Mesenchymal stem cell (in vitro differentiated cells and primary cell): ENCODE data around the gene PHPT1.

Experiments
- DNase-seq: peaks from one replicate; pipeline ENCODE4 v3.0.0-alpha.2; 2013
- H2AFZ ChIP-seq: one replicate; pipeline ENCODE4 v1.6.1; 2013; ENCODE audit warnings: low read depth, mild to moderate bottlenecking, control low read depth, inconsistent platforms, low read length, moderate library complexity
- H2AK5ac ChIP-seq: 2 replicates; pipeline ENCODE4 v1.6.1; 2013; ENCODE audit warnings: low read length, moderate library complexity, mild to moderate bottlenecking, inconsistent platforms; ENCODE audit not compliant: severe bottlenecking
- H2BK120ac ChIP-seq: one replicate; pipeline ENCODE4 v1.6.1; 2013; ENCODE audit warnings: low read depth, mild to moderate bottlenecking, inconsistent platforms, low read length, moderate library complexity
- H2BK12ac ChIP-seq, 2 experiments: one replicate each; pipeline ENCODE4 v1.6.1; 2013; ENCODE audit warnings: inconsistent platforms in 2 of 2, low read length in 2 of 2, mild to moderate bottlenecking in 2 of 2, moderate library complexity in 2 of 2, control low read depth in 1 of 2
- H2BK15ac ChIP-seq: one replicate; pipeline ENCODE4 v1.6.1; 2013; ENCODE audit warnings: mild to moderate bottlenecking, low read depth, inconsistent platforms; ENCODE audit not compliant: poor library complexity, severe bottlenecking
- H2BK5ac ChIP-seq: 2 replicates; pipeline ENCODE4 v1.6.1; 2013; ENCODE audit warnings: low read depth, mild to moderate bottlenecking, low read length, control low read depth, inconsistent platforms; ENCODE audit not compliant: poor library complexity, severe bottlenecking
- H3K14ac ChIP-seq, 2 experiments: one replicate each; pipeline ENCODE4 v1.6.1; 2013; ENCODE audit warnings: inconsistent platforms in 2 of 2, low read length in 2 of 2, control low read depth in 1 of 2, mild to moderate bottlenecking in 1 of 2, moderate library complexity in 1 of 2
- H3K18ac ChIP-seq, 2 experiments: one replicate each; pipeline ENCODE4 v1.6.1; 2013; ENCODE audit warnings: inconsistent platforms in 2 of 2, low read length in 2 of 2, control low read depth in 1 of 2, low read depth in 1 of 2, mild to moderate bottlenecking in 1 of 2
- H3K23ac ChIP-seq, 2 experiments: one replicate each; pipeline ENCODE4 v1.6.1; 2013; ENCODE audit warnings: inconsistent platforms in 2 of 2, low read length in 2 of 2, mild to moderate bottlenecking in 2 of 2, moderate library complexity in 2 of 2, control low read depth in 1 of 2
- H3K27ac ChIP-seq: 2 replicates; pipeline ENCODE4 v1.5.1; 2013; ENCODE audit warnings: mild to moderate bottlenecking, moderate library complexity, low read length, control low read depth, inconsistent platforms; ENCODE audit not compliant: poor library complexity, severe bottlenecking
- H3K27me3 ChIP-seq, 2 experiments: 2 replicates each; pipeline versions ENCODE4 v1.6.1 to v1.7.0; 2013; ENCODE audit warnings: low read length in 2 of 2, mild to moderate bottlenecking in 2 of 2, moderate library complexity in 2 of 2, control low read depth in 1 of 2, inconsistent platforms in 1 of 2; ENCODE audit not compliant: control insufficient read depth in 1 of 2, insufficient read depth in 1 of 2
- H3K36me3 ChIP-seq, 2 experiments: 2 replicates each; pipeline versions ENCODE4 v1.6.1 to v1.7.0; 2013; ENCODE audit warnings: low read length in 2 of 2, control low read depth in 1 of 2, inconsistent platforms in 1 of 2, low read depth in 1 of 2, mild to moderate bottlenecking in 1 of 2; ENCODE audit not compliant: insufficient read depth in 2 of 2, control insufficient read depth in 1 of 2
- H3K4ac ChIP-seq, 2 experiments: one replicate each; pipeline ENCODE4 v1.6.1; 2013; ENCODE audit warnings: inconsistent platforms in 2 of 2, low read length in 2 of 2, mild to moderate bottlenecking in 2 of 2, moderate library complexity in 2 of 2, control low read depth in 1 of 2, low read depth in 1 of 2
- H3K4me1 ChIP-seq: 2 replicates; pipeline ENCODE4 v1.6.1; 2013; ENCODE audit warnings: low read depth, low read length, control low read depth; ENCODE audit not compliant: control insufficient read depth, insufficient read depth
- H3K4me2 ChIP-seq: 2 replicates; pipeline ENCODE4 v1.6.1; 2013; ENCODE audit warnings: low read length, mild to moderate bottlenecking, inconsistent platforms; ENCODE audit not compliant: poor library complexity, severe bottlenecking
- H3K4me3 ChIP-seq, 2 experiments: 2 replicates each; pipeline versions ENCODE4 v1.5.1 to v1.7.0; 2013; ENCODE audit warnings: low read length in 2 of 2, mild to moderate bottlenecking in 2 of 2, control low read depth in 1 of 2, low read depth in 1 of 2; ENCODE audit not compliant: insufficient read depth in 1 of 2
- H3K79me1 ChIP-seq: replicated peaks from 2 replicates; pipeline ENCODE4 v1.6.1; 2013; ENCODE audit warnings: mild to moderate bottlenecking, control low read depth, low read length, inconsistent platforms; ENCODE audit not compliant: poor library complexity, severe bottlenecking
- H3K9ac ChIP-seq: 2 replicates; pipeline ENCODE4 v1.7.0; 2013; ENCODE audit warnings: mild to moderate bottlenecking, low read length, moderate library complexity
- H3K9me3 ChIP-seq: 2 replicates; pipeline ENCODE4 v1.7.0; 2013; ENCODE audit warnings: mild to moderate bottlenecking, low read length; ENCODE audit not compliant: control insufficient read depth
- H4K8ac ChIP-seq: one replicate; pipeline ENCODE4 v1.6.1; 2013; ENCODE audit warnings: inconsistent platforms, mild to moderate bottlenecking, low read length, moderate library complexity
- H4K91ac ChIP-seq: one replicate; pipeline ENCODE4 v1.6.1; 2013; ENCODE audit warnings: mild to moderate bottlenecking, low read length, inconsistent platforms
- WGBS: methylation state at CpG from one replicate; pipeline ENCODE4 v1.1.7; 2013; ENCODE audit warnings: mixed read lengths; 5-methylcytosine and 5-hydroxymethylcytosine counted together

Gene PHPT1

DNA sequence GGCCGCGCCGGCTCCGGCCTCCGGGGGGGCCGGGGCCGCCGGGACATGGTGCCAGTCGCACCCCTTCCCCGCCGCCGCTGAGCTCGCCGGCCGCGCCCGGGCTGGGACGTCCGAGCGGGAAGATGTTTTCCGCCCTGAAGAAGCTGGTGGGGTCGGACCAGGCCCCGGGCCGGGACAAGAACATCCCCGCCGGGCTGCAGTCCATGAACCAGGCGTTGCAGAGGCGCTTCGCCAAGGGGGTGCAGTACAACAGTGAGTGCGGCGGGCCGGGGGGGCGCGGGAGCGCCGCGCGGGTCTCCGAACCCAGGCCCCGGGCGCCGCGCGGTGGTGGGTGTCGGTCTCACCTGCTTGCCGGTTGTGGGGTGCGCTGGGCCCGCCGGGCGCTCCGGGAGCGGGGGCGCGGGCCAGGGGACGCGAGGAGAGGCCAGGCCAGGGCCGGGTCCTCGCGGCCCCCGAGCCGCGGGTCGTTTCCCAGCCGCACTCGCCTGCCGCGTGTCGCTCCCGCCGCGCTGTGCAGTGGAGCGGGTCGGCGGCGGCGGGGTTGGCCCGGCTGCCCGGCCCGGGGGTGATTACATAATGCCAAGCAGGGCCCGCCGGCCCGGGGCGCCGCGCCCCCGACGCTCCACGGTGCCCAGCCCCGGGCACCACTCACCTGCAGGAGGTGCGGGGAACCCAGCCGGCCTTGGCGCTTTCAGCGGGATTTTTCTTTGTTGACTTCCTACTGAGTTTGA is 41.0 kb upstream of the PHPT1 start:
- peak overlapping the region; percentile 26 for H2BK5ac ChIP-seq
- H2BK15ac ChIP-seq: peak overlapping the region; percentile 78
- under 1% methylated on average over 74 of the region's 93 CpGs for WGBS
- peak overlapping the region; percentile 62 to 80 for H3K14ac ChIP-seq
- H3K36me3 ChIP-seq: peaks cover 14 to 34% of the 10 kb centered on the region in 2 experiments
- peak overlapping the region; percentile 80 for H4K91ac ChIP-seq
- H3K9ac ChIP-seq: peak overlapping the region; percentile 90
- peak overlapping the region; percentile 49 for H2BK120ac ChIP-seq
- no peak overlapping the region for H2AK5ac ChIP-seq
- peak overlapping the region; percentile 62 to 96 for H3K4ac ChIP-seq
- peak overlapping the region; percentile 61 to 70 for H3K18ac ChIP-seq
- H3K9me3 ChIP-seq: no peaks in the 10 kb centered on the region
- H3K4me3 ChIP-seq: peak overlapping the region; percentile 88
- peak overlapping the region in 1 of 2 experiments; percentile 84 for H3K23ac ChIP-seq
- peak overlapping the region; percentile 13 for H3K27ac ChIP-seq
- peak; percentile 18 for DNase-seq
- H3K4me1 ChIP-seq: peaks cover 18% of the 10 kb centered on the region
- H2AFZ ChIP-seq: peak overlapping the region; percentile 49
- H2BK12ac ChIP-seq: peak overlapping the region in 1 of 2 experiments; percentile 16
- peaks cover 17% of the 10 kb centered on the region for H3K79me1 ChIP-seq
- peak overlapping the region; percentile 27 for H4K8ac ChIP-seq
- H3K4me2 ChIP-seq: peak overlapping the region; percentile 76
- no peaks in the 10 kb centered on the region for H3K27me3 ChIP-seq

DNA sequence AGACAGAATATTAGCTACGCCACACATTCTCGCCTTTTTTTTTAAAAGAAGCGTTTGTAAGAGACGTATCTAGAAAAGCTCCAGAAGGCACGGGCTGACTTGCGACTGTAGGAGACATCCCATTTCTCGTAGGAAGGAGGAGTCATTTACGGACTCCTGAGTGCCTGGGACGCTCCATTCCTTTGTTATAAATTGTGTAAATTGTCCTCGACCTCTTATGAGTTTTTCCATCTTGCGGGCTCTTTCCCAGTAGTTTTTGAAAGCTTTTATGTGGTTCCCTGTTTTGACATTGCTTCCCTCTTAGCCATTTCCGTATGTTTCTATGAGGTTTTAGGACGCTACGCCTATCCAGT is 40.4 kb upstream of the PHPT1 start:
- under 1% methylated on average over 14 of the region's 14 CpGs for WGBS
- Histone ChIP-seq H4K91ac (no peak overlapping the region), H4K8ac (no peak overlapping the region)

DNA sequence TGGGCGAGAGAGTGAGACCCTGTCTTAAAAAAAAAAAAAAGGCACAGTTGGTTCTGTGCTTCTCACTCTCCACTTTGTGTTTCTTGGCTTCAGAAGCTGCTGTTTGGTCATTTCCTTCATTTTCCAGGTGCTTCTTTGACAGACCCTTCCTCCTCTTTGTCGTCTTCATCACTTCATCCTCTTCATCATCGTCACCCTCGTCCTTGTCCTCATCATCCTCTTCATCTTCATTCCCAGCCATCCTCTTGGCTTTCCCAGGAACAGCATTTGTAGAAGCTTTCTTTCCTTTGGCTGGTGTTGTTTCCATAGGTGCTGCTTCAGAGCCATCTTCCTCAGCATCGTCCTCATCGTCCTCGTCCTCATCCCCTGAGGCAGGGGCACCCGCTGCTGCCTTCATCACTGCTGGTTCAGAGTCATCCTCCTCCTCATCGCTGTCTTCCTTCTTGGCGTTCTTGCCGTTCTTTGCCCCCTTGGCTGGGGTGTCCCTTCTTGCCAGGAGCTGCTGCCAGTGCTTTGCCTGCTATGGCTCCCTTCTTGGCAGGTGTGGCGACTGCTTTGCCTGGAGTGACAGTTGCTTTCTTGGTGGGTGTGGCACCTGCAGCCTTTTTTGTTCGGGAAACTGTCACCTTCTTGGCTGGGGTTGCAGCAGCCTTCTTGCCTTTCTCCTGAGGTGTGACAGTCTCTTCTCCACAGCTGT is 34.3 kb upstream of the PHPT1 start:
- DNase-seq: no peak
- Histone ChIP-seq H2BK12ac (no peak overlapping the region), H3K4me2 (no peak overlapping the region), H3K4me3 (no peak overlapping the region), H3K27me3 (no peaks in the 10 kb centered on the region), H3K14ac (no peak overlapping the region), H2BK15ac (no peak overlapping the region), H3K9me3 (no peaks in the 10 kb centered on the region), H2BK5ac (no peak overlapping the region), H3K36me3 (peaks cover 25 to 32% of the 10 kb centered on the region in 2 experiments), H3K4ac (no peak overlapping the region), H4K91ac (no peak overlapping the region), H4K8ac (no peak overlapping the region), H3K18ac (no peak overlapping the region), H2BK120ac (no peak overlapping the region), H2AK5ac (no peak overlapping the region), H3K9ac (no peak overlapping the region), H3K4me1 (peaks cover 3% of the 10 kb centered on the region), H2AFZ (no peak overlapping the region), H3K79me1 (peaks cover 27% of the 10 kb centered on the region), H3K27ac (no peak overlapping the region), H3K23ac (peak overlapping the region in 1 of 2 experiments; percentile 5)
- 98% methylated on average over 13 of the region's 13 CpGs for WGBS

More for the DNA sequence above, 40.4 kb upstream of the PHPT1 start:
- Histone ChIP-seq H3K18ac (no peak overlapping the region), H3K79me1 (peaks cover 19% of the 10 kb centered on the region), H3K4me2 (peak overlapping the region; percentile 76), H3K27me3 (no peaks in the 10 kb centered on the region), H3K9me3 (no peaks in the 10 kb centered on the region), H3K4ac (no peak overlapping the region), H3K14ac (no peak overlapping the region), H3K9ac (peak overlapping the region; percentile 90), H2BK12ac (no peak overlapping the region), H3K36me3 (peaks cover 16 to 31% of the 10 kb centered on the region in 2 experiments), H2BK5ac (no peak overlapping the region), H2BK120ac (no peak overlapping the region), H2AFZ (no peak overlapping the region), H3K4me3 (peak overlapping the region; percentile 88), H2BK15ac (no peak overlapping the region), H3K23ac (no peak overlapping the region), H2AK5ac (no peak overlapping the region), H3K4me1 (peaks cover 18% of the 10 kb centered on the region), H3K27ac (peak overlapping the region; percentile 13)
- DNase-seq: peak; percentile 68

DNA sequence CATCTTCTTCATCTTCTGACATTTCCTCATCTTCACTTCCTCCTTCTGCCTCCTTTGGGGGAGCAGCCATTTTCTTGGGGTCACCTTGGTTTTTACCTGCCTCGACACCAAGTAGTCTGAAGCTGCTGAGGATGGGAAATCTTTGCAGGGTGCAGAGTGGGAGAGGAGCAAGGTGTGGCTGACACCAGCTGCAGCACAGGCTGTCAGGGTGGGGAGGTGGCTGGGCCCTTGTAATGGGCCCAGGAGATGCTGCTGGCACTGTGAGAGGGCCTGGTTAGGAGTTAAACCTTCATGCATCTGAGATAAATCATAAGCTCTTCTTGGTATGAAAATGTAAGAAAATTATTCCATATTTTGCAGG is 33.8 kb upstream of the PHPT1 start:
- Histone ChIP-seq H3K23ac (no peak overlapping the region), H3K18ac (no peak overlapping the region), H3K4ac (no peak overlapping the region), H3K79me1 (peaks cover 27% of the 10 kb centered on the region), H4K91ac (no peak overlapping the region), H2BK5ac (no peak overlapping the region), H3K9me3 (no peaks in the 10 kb centered on the region), H3K9ac (no peak overlapping the region), H3K4me2 (no peak overlapping the region), H4K8ac (no peak overlapping the region), H3K4me3 (no peak overlapping the region), H2BK120ac (no peak overlapping the region), H2BK12ac (no peak overlapping the region), H2BK15ac (no peak overlapping the region), H3K27me3 (no peaks in the 10 kb centered on the region), H2AK5ac (no peak overlapping the region), H3K4me1 (peaks cover 1% of the 10 kb centered on the region), H3K14ac (no peak overlapping the region), H3K36me3 (peaks cover 25 to 30% of the 10 kb centered on the region in 2 experiments), H3K27ac (no peak overlapping the region), H2AFZ (no peak overlapping the region)
- DNase-seq: no peak
- WGBS: 0% methylated on average over 1 of the region's 1 CpG
